DOHH2 (cell line): ENCODE data around the gene TRABD.

Source experiments
- EZH2phosphoT487 ChIP-seq: fragments of 200-600 bp; sonication (generic); IDR thresholded peaks from 2 replicates; pipeline ENCODE4 v1.6.1; 2017; ENCODE audit warnings: borderline replicate concordance, mild to moderate bottlenecking, antibody characterized with exemption, low read length, moderate library complexity, mixed read lengths
- TF ChIP-seq, protein P1 (sequence below): fragments of 200-600 bp; sonication (generic); IDR thresholded peaks from one replicate; pipeline ENCODE4 v1.5.1; 2014; ENCODE audit warnings: antibody characterized with exemption, mild to moderate bottlenecking, low read depth, low read length; ENCODE audit not compliant: poor library complexity, severe bottlenecking

GRCh38 chr22:50138041-50138440 lies 47.7 kb upstream of the TRABD start:
- no peak for TF ChIP-seq EZH2phosphoT487
- TF ChIP-seq, protein P1, sequence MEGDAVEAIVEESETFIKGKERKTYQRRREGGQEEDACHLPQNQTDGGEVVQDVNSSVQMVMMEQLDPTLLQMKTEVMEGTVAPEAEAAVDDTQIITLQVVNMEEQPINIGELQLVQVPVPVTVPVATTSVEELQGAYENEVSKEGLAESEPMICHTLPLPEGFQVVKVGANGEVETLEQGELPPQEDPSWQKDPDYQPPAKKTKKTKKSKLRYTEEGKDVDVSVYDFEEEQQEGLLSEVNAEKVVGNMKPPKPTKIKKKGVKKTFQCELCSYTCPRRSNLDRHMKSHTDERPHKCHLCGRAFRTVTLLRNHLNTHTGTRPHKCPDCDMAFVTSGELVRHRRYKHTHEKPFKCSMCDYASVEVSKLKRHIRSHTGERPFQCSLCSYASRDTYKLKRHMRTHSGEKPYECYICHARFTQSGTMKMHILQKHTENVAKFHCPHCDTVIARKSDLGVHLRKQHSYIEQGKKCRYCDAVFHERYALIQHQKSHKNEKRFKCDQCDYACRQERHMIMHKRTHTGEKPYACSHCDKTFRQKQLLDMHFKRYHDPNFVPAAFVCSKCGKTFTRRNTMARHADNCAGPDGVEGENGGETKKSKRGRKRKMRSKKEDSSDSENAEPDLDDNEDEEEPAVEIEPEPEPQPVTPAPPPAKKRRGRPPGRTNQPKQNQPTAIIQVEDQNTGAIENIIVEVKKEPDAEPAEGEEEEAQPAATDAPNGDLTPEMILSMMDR = no peak
